Activated naive CD8-positive, alpha-beta T cell treated with anti-CD3 and anti-CD28 coated beads, Interleukin-2, amount 10 ng/mL, durations not matched to agents 7 days and 5 days (primary cell): Measurements from ENCODE around the gene DLX4. TPM values are rescaled to one million over a fixed set of nuclear protein-coding genes. Genes with fewer than 3 reads are reported as not detected.

ENCODE experiments used
- ATAC-seq: fragments of 150-1000 bp; cut with Tn5 transposase; one replicate; pipeline ENCODE4 v1.10.0; 2021; ENCODE audit warnings: low read depth, moderate library complexity
- POLR2A ChIA-PET: fragments of 350-600 bp; sonication (Branson Sonifier 250); formaldehyde crosslinking; loops from one replicate; lab custom pipeline; 2021; ENCODE audit warnings: antibody characterized with exemption; lab: Charles Lee
- DNase-seq: peaks from one replicate; pipeline ENCODE4 v3.0.0; 2021
- H3K27ac Mint-ChIP-seq: one replicate; pipeline ENCODE4 v1.8.0; 2022; ENCODE audit warnings: mild to moderate bottlenecking, mixed read lengths
- H3K27me3 Mint-ChIP-seq: one replicate; pipeline ENCODE4 v1.8.0; 2022; ENCODE audit warnings: mild to moderate bottlenecking, moderate library complexity, mixed read lengths
- H3K36me3 Mint-ChIP-seq: one replicate; pipeline ENCODE4 v1.8.0; 2021; ENCODE audit warnings: mild to moderate bottlenecking, mixed read lengths
- H3K4me1 Mint-ChIP-seq: one replicate; pipeline ENCODE4 v1.8.0; 2021; ENCODE audit warnings: mixed read lengths
- H3K4me3 Mint-ChIP-seq: one replicate; pipeline ENCODE4 v1.8.0; 2022; ENCODE audit warnings: mild to moderate bottlenecking, moderate library complexity, mixed read lengths
- H3K9me3 Mint-ChIP-seq: one replicate; pipeline ENCODE4 v1.8.0; 2021; ENCODE audit warnings: mixed read lengths
- total RNA-seq, 2 experiments: library from RNA; stranded (reverse); gene quantifications; one replicate each; pipeline ENCODE4 v1.2.3, GENCODE V29; 2021

Gene DLX4
- total RNA-seq, 2 experiments from 2014 or later: 0.60 to 0.69 TPM

DNA sequence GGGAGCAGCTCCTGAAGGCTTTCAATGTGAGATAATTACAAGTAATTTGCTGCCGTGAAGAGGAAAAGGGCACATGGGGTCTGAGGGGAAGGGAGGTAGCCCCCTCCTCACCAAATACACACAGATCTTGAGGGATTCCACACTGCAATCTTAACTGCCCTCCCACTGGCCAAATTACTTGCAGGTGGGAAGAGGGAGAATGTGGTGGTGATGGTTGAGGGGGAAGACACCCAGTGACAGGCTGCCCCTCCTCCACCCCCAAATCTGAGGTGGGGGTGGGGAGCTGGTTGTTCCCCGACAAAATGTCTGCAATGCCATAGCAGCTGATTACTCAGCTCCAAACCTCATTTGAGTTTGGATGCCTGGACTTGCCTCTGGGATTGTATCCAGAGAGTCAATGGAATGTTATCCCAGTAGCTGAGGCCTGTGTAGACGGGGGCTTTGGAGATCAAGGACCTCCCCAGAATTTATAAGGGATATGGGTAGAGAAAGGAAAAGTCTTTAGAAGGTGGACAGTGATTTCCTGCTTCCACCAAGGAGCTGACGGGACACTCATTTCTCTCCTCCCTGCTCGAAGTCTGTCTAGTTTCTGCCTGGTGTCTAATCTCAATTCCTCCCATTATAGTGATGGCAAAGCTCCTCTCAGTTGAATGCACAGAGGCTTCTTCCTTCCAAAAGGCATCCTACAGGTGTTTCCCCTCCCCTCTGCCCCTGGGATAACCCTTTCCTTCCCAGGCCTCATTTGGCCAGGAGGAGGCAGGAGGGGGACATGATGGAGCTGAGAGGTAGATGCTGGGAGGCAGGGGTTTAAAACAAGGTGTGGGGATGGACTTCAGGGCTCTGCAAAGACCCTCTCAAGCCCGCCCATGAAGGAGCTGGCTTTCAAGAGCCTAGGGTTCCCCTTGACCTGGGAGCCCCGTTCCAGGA lies 8.7 kb downstream of the DLX4 start:
- Mint-ChIP-seq H3K27me3 (peaks cover 61% of the 10 kb centered on the region), H3K27ac (no peak overlapping the region), H3K9me3 (no peaks in the 10 kb centered on the region), H3K36me3 (no peaks in the 10 kb centered on the region), H3K4me1 (no peaks in the 10 kb centered on the region), H3K4me3 (no peak overlapping the region)
- no peak for DNase-seq
- POLR2A ChIA-PET: no interaction called here
- no peak for ATAC-seq

DNA sequence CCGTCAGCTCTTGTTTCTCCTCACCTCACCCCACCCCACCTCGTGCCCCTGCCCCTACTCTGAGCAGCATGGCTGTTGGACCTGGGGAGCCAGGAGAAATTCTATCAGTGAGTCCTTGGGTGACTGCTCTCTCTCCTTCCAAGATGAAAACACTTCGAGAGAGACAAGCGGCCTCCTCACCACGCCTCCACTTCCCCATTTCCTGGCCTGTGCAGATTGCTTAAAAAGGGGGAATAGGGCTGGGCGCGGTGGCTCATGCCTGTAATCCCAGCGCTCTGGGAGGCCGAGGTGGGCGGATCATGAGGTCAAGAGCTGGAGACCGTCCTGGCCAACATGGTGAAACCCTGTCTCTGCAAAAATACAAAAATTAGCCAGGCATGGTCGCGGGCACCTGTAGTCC lies 9.5 kb downstream of the DLX4 start:
- Mint-ChIP-seq H3K4me3 (no peak overlapping the region), H3K27ac (no peak overlapping the region), H3K36me3 (no peaks in the 10 kb centered on the region), H3K4me1 (no peaks in the 10 kb centered on the region), H3K9me3 (no peaks in the 10 kb centered on the region), H3K27me3 (peaks cover 53% of the 10 kb centered on the region)
- ATAC-seq (no peak), DNase-seq (no peak)
- POLR2A ChIA-PET: no interaction called here

DNA sequence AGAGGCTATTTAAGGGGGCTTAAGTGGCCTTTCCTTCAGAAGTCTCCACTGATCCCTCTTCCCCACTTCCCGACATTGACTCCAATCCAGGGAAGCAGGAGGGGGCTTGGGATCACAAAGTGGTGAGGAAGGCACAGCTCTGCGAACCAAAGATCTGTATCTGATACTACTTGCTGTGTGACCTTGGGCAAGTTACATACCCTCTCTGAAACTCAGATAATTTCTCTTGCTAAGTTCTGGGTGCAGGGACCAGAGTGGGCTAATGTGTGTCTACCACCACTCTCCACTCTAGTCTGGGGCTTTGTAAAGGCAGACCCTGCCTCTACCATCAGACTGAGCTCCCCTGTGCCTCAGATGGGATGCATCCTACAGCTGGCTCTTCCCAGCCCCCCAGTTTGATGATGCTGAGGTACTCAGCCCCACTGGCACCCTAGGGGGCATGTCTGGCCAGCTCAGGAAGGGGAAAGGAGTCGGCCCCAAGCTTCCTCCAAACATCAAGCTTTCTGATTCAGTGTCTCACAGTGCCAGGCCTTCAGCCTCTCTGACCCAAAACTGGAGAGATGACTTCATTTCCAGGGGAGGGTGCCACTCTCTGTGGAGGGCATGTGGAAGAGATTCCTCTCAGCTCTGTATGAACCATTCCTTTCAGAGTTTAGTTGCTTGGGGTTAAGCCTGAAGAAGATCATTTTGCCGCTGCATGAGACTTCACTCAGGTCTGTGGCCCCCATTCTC lies 10.9 kb downstream of the DLX4 start:
- POLR2A ChIA-PET: no interaction called here
- no peak overlapping the region for H3K4me3 Mint-ChIP-seq
- H3K36me3 Mint-ChIP-seq: no peaks in the 10 kb centered on the region
- H3K27ac Mint-ChIP-seq: no peak overlapping the region
- H3K27me3 Mint-ChIP-seq: peaks cover 39% of the 10 kb centered on the region
- H3K4me1 Mint-ChIP-seq: no peaks in the 10 kb centered on the region
- DNase-seq (no peak), ATAC-seq (no peak)
- H3K9me3 Mint-ChIP-seq: no peaks in the 10 kb centered on the region

DNA sequence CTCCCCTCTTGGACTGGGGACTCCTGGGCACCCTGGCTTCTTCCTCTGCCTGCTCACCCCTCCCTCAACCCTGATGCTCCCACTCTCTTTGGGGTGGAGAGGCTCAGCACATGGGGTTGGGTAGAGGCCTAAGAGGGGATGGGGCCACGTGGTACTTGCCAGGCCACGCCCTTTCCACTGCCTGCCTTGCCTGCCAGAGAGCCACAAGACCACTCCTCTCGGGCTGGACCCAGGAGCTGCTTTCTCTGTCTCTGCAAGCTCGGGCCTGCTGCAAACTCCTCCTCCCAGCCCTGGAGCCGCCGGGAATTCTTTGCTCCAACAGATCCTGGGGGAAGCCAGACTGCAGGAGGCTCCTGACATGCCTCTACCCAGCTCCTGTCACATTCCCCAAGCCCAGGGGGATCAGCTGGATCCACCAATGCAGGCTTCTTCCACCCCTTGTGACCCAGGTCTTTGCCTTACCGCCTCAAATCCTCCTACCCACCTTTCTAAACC lies 11.8 kb downstream of the DLX4 start:
- Mint-ChIP-seq H3K4me1 (no peaks in the 10 kb centered on the region), H3K4me3 (no peak overlapping the region), H3K27ac (no peak overlapping the region), H3K9me3 (no peaks in the 10 kb centered on the region), H3K27me3 (peaks cover 36% of the 10 kb centered on the region), H3K36me3 (no peaks in the 10 kb centered on the region)
- POLR2A ChIA-PET: interaction anchor here (0.6 kb wide), 1 partner anchor 115 kb away, joined by 3 read pairs; no protein-coding TSS in a partner anchor
- no peak for ATAC-seq
- no peak for DNase-seq

DNA sequence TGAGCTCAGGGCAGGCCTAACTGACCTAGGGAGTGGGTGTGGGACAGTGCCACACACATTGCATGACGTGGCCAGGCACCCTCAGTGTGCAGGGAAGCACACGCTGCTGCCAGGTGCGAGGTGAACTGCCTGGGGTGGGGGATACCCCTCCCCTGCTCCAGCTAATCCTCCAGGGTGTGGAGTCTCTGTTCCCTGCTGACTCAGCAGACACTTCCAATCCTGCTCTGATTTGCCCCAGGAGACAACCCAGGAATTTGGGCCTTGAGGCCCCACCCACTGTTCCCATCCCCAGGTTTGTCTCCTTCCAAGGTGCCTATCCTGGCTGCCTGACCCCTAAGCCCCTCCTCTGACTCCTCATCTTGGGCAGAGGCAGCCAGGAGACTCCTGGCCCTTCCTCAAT lies 15.3 kb downstream of the DLX4 start:
- POLR2A ChIA-PET: no interaction called here
- ATAC-seq (no peak), DNase-seq (no peak)
- H3K36me3 Mint-ChIP-seq: no peaks in the 10 kb centered on the region
- no peaks in the 10 kb centered on the region for H3K9me3 Mint-ChIP-seq
- no peak overlapping the region for H3K4me3 Mint-ChIP-seq
- peaks cover 44% of the 10 kb centered on the region for H3K27me3 Mint-ChIP-seq
- no peak overlapping the region for H3K27ac Mint-ChIP-seq
- no peaks in the 10 kb centered on the region for H3K4me1 Mint-ChIP-seq

DNA sequence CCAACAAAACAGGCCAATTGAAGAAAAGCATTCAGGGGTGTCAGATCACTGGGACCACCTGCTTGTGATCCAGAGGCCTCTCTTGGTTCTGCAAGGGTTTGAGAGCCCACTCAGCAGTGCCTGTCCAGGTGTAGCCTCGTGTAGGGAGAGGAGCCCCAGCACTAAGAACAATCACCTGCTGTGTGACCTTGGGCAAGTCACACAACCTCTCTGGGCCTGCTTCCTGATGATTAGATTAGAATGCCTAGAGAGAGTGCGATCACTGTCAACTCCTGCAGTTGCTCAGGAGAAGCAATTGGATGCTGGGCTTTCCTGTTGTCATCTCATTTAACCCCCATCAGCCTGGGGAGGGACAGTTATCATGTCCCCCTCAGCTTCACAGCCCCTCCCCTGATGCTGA lies 15.8 kb downstream of the DLX4 start:
- H3K4me1 Mint-ChIP-seq: no peaks in the 10 kb centered on the region
- no peak overlapping the region for H3K4me3 Mint-ChIP-seq
- peaks cover 40% of the 10 kb centered on the region for H3K27me3 Mint-ChIP-seq
- DNase-seq: no peak
- H3K27ac Mint-ChIP-seq: no peak overlapping the region
- no peaks in the 10 kb centered on the region for H3K36me3 Mint-ChIP-seq
- H3K9me3 Mint-ChIP-seq: no peaks in the 10 kb centered on the region
- POLR2A ChIA-PET: no interaction called here
- no peak for ATAC-seq

DNA sequence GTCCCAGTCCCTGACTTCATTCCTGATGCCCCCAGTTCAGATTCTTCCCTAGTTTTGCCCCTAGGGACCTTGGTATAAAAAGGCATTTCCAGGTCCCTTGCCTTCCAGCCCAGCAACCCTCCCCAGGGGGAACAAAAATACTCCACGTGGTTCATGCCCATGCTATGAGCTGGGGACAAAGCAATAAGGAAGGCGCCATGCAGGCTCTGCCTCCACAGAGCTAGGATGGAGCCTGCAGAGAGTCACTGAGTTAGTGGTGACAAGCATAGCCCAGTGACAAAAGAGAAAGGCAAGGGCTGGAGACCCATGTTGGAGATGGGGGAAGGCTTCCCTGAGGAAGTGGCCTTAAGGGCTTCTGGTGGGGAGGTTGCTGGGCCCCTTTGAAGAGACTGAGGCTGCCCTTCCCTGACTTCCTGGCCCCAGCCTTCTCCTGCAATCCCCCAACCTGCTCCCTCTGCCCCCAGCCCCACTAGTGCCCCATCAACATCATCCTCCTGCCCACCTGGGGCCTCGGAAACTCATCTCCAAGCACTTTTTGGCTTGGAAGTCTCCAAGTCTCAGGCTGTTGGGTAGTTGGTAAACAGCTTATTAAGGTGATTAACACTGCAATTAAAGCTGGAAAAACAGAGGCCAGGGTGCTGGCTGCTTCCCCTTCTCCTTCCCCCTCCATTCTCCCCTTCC lies 16.5 kb downstream of the DLX4 start:
- Mint-ChIP-seq H3K4me1 (peaks cover 1% of the 10 kb centered on the region), H3K27ac (no peak overlapping the region), H3K36me3 (no peaks in the 10 kb centered on the region), H3K9me3 (no peaks in the 10 kb centered on the region), H3K27me3 (peaks cover 43% of the 10 kb centered on the region), H3K4me3 (no peak overlapping the region)
- no peak for DNase-seq
- POLR2A ChIA-PET: no interaction called here
- ATAC-seq: no peak

DNA sequence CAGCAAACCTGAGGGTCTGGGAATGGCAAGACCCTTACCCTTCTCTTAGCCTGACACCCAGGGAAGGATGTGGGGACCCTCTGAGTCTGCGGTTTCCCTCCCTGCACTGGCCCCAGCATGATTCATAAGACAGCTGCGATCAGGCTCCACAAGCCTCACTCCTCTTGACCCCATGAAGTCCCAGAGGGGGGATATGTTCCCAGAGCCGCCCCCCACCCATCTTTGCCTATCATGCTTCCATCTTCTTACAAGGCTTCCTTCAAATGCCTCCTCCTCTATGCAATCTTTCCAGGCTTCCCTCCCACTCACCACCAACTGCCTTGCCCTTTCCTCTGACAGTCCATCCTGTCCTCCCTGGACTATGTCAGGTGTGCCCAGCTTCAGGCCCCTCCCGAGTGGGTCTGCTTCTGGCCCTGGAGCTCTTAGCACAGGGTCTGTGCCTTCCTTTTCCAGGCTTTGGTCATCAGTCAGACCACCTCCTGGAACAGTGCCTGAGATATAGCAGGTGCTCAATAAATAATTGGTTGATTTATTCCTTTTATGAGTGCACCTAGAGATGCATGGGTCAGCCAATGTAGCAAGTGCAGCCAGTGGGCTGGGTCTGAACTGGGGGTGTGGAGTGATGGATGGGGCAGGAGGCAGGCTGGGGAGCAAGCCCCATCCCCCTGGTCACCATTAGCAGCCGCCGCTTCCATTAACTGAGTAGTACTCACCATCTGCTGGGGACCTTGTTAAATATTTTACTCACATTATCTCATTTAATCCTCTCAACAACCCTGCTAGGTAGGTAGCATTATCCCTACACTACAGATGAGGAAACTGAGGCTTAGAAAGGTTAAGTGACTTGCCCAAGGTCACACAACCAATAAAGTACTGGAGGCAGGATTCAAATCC lies 17.7 kb downstream of the DLX4 start:
- no peak overlapping the region for H3K4me3 Mint-ChIP-seq
- no peaks in the 10 kb centered on the region for H3K9me3 Mint-ChIP-seq
- no peaks in the 10 kb centered on the region for H3K36me3 Mint-ChIP-seq
- no peak overlapping the region for H3K27ac Mint-ChIP-seq
- DNase-seq (no peak), ATAC-seq (no peak)
- peaks cover 1% of the 10 kb centered on the region for H3K4me1 Mint-ChIP-seq
- H3K27me3 Mint-ChIP-seq: peaks cover 44% of the 10 kb centered on the region
- POLR2A ChIA-PET: no interaction called here

DNA sequence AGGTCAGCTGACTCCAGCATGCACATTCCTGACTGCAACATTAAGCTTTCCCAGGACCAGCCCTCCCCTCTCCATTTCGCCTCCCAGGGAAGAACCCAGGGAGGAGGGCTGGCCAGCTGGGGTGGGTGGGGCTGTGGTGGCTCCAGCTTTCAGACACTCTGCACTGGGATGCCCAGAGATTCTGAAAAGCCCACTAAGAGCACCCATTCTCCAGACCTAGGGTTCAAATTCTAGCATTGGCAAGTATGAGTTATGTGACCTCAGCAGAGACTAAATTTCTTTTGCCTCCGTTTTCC lies 18.2 kb downstream of the DLX4 start:
- Mint-ChIP-seq H3K36me3 (no peaks in the 10 kb centered on the region), H3K27ac (no peak overlapping the region), H3K9me3 (no peaks in the 10 kb centered on the region), H3K27me3 (peaks cover 43% of the 10 kb centered on the region), H3K4me1 (peaks cover 1% of the 10 kb centered on the region), H3K4me3 (no peak overlapping the region)
- POLR2A ChIA-PET: no interaction called here
- DNase-seq (no peak), ATAC-seq (no peak)

DNA sequence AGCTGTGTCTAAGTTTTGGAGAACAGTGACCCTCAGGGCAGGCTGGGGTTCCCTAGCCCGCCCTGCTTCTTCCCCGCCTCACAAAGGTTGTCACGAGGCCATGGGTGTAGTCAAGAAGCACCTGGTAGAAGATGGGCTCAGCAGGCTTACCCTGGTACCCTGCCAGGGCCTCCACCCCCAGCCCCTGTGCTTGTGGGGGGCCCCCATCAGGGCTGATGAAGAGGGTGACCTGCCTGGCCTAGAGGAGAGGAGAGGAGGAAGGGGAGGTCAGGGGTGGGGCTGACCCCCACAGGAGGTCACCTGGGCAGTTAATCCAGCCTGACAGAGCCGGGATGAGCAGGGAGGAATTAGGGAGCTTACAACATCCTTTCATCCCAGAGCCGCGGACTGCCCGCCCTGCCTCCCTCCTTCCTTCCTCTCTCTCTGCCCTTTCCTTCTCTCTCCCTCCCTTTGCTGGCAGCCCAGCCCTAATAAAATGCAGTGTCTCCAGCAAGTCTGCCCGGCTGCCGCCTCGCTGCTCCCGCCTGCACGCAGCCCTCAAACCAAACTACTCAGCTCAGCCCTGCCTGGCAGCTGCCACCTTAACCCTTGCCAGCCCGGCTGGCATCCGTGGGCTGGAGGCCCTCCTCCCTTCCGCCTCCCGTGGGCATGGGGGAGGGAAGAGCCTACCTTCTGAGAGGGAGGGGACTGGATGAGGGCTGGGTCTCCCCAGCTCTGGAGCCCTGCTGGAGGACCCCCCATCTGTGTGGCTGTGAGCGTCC lies 18.9 kb downstream of the DLX4 start:
- H3K27ac Mint-ChIP-seq: no peak overlapping the region
- H3K9me3 Mint-ChIP-seq: no peaks in the 10 kb centered on the region
- ATAC-seq (no peak), DNase-seq (peak; percentile 18)
- H3K36me3 Mint-ChIP-seq: peaks cover under 1% of the 10 kb centered on the region
- peaks cover 2% of the 10 kb centered on the region for H3K4me1 Mint-ChIP-seq
- H3K4me3 Mint-ChIP-seq: no peak overlapping the region
- POLR2A ChIA-PET: no interaction called here
- H3K27me3 Mint-ChIP-seq: peaks cover 48% of the 10 kb centered on the region

DNA sequence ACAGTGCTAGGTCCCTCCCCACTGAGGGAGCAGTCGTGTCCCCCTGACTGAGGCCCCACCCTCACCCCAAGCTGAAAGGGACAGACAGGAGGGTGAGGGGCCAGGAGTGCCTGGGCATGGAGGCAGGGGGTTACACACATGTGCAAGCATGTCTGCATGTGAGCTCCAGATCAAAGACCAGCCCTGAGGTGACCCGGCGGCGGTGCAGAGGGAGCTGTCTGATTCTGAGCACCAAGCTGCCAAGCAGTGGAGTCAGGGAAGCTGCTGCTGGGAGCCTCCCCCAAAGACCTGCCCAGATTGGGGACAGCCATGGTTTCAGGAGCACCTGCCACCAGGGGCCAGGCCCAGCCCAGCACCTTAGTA lies 20.5 kb downstream of the DLX4 start:
- POLR2A ChIA-PET: no interaction called here
- Mint-ChIP-seq H3K27ac (no peak overlapping the region), H3K27me3 (peaks cover 59% of the 10 kb centered on the region), H3K36me3 (peaks cover 3% of the 10 kb centered on the region), H3K4me3 (no peak overlapping the region), H3K9me3 (no peaks in the 10 kb centered on the region), H3K4me1 (peaks cover 11% of the 10 kb centered on the region)
- ATAC-seq (no peak), DNase-seq (peak; percentile 25)

DNA sequence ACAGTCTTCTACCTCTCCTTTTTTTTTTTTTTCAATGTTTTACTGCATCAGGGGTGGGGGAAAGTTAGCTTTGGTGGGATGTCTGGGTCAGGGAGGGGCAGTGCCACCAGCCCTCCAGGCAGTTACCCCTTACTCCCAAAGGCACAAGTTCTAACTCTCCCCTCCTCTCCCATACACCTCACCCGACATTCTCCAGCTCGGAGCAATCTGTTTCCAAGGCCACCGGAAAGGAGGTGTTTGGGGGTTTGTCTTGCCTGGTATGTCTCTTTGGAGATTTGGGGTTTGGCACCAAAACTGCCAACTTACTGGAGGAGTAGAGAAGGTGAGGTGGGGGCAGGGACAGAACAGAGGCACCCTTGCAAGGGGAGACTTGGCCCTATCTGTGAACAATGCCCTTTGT lies 21.3 kb downstream of the DLX4 start:
- no peak overlapping the region for H3K4me3 Mint-ChIP-seq

More for the DNA sequence above, 21.3 kb downstream of the DLX4 start:
- Mint-ChIP-seq H3K36me3 (peaks cover 3% of the 10 kb centered on the region), H3K27ac (no peak overlapping the region), H3K4me1 (peaks cover 18% of the 10 kb centered on the region), H3K9me3 (no peaks in the 10 kb centered on the region), H3K27me3 (peaks cover 65% of the 10 kb centered on the region)
- ATAC-seq: no peak
- peak; percentile 16 for DNase-seq
- POLR2A ChIA-PET: interaction anchor here (0.6 kb wide), 1 partner anchor 38 kb away, joined by 4 read pairs; no protein-coding TSS in a partner anchor
